HEK293 (cell line): ENCODE results near the gene ABHD12.

ENCODE experiments used
- CTCF ChIA-PET: fragments of 350-600 bp; formaldehyde crosslinking; extraction: SDS; loops from one replicate; lab custom pipeline; 2021; ENCODE audit warnings: antibody characterized with exemption; lab: Yijun Ruan, JAX
- POLR2A ChIA-PET: fragments of 300-600 bp; formaldehyde crosslinking; extraction: SDS; loops from one replicate; lab custom pipeline; 2020; ENCODE audit warnings: antibody characterized with exemption, inconsistent platforms; lab: Yijun Ruan, JAX
- H3K27ac ChIP-seq: fragments of 200-500 bp; sonication (Bioruptor generic); 2 replicates; pipeline ENCODE4 v1.5.1; 2014; ENCODE audit warnings: low read depth, low read length, control low read depth, inconsistent platforms; ENCODE audit errors: extremely low read depth
- H3K36me3 ChIP-seq, 2 experiments: fragments of 200-500 bp in 1 of 2; sonication (Bioruptor generic) in 1 of 2; 1 replicate in 1 of 2; 2 replicates in 1 of 2; pipeline ENCODE4 v1.5.1; 2014 to 2017; ENCODE audit warnings: inconsistent platforms in 2 of 2, low read length in 2 of 2; ENCODE audit not compliant: control insufficient read depth in 2 of 2, insufficient read depth in 1 of 2
- H3K4me1 ChIP-seq: fragments of 200-500 bp; sonication (Bioruptor generic); 2 replicates; pipeline ENCODE4 v1.5.1; 2014; ENCODE audit warnings: mild to moderate bottlenecking, low read length, inconsistent platforms; ENCODE audit not compliant: control insufficient read depth, insufficient read depth
- H3K4me3 ChIP-seq: 2 replicates; pipeline ENCODE4 v1.5.1; 2011; ENCODE audit warnings: low read depth, mild to moderate bottlenecking, control low read depth, low read length, moderate library complexity
- H3K9me3 ChIP-seq: fragments of 200-500 bp; sonication (Bioruptor generic); 2 replicates; pipeline ENCODE4 v1.5.1; 2014; ENCODE audit warnings: low read depth, low read length, inconsistent platforms; ENCODE audit not compliant: control insufficient read depth, insufficient read depth
- KLF17 ChIP-seq: fragments of 450-650 bp; formaldehyde crosslinking; IDR thresholded peaks from 2 replicates; pipeline ENCODE4 v1.5.1; 2016; ENCODE audit warnings: missing biosample characterization, missing genetic modification characterization
- OVOL3 ChIP-seq: fragments of 450-650 bp; formaldehyde crosslinking; IDR thresholded peaks from 2 replicates; pipeline ENCODE4 v1.5.1; 2016; ENCODE audit warnings: missing biosample characterization, missing genetic modification characterization
- ZBTB6 ChIP-seq: fragments of 450-650 bp; formaldehyde crosslinking; IDR thresholded peaks from 2 replicates; pipeline ENCODE4 v1.5.1; 2017; ENCODE audit warnings: missing biosample characterization, missing genetic modification characterization
- ZBTB7A ChIP-seq: fragments of 450-650 bp; formaldehyde crosslinking; IDR thresholded peaks from 2 replicates; pipeline ENCODE4 v1.5.1; 2016; ENCODE audit warnings: low read depth, missing biosample characterization, missing genetic modification characterization
- ZFP3 ChIP-seq: fragments of 450-650 bp; formaldehyde crosslinking; IDR thresholded peaks from 2 replicates; pipeline ENCODE4 v1.5.1; 2016; ENCODE audit warnings: low read depth, missing biosample characterization, missing genetic modification characterization
- ZFP41 ChIP-seq: fragments of 450-650 bp; formaldehyde crosslinking; IDR thresholded peaks from 2 replicates; pipeline ENCODE4 v1.5.1; 2016; ENCODE audit warnings: missing biosample characterization, missing genetic modification characterization, borderline replicate concordance
- ZNF184 ChIP-seq: fragments of 450-650 bp; IDR thresholded peaks from 2 replicates; pipeline ENCODE4 v1.5.1; 2018; ENCODE audit warnings: missing biosample characterization, mild to moderate bottlenecking, missing genetic modification characterization
- ZNF221 ChIP-seq: fragments of 450-650 bp; formaldehyde crosslinking; IDR thresholded peaks from 2 replicates; pipeline ENCODE4 v1.5.1; 2017; ENCODE audit warnings: missing biosample characterization, missing genetic modification characterization, borderline replicate concordance
- ZNF449 ChIP-seq: fragments of 450-650 bp; formaldehyde crosslinking; IDR thresholded peaks from 2 replicates; pipeline ENCODE4 v1.5.1; 2017; ENCODE audit warnings: missing biosample characterization, mild to moderate bottlenecking, missing genetic modification characterization, moderate library complexity
- ZNF501 ChIP-seq: fragments of 450-650 bp; formaldehyde crosslinking; IDR thresholded peaks from 2 replicates; pipeline ENCODE4 v1.5.1; 2016; ENCODE audit warnings: missing biosample characterization, missing genetic modification characterization
- ZNF560 ChIP-seq: fragments of 450-650 bp; formaldehyde crosslinking; IDR thresholded peaks from 2 replicates; pipeline ENCODE4 v1.5.1; 2017; ENCODE audit warnings: missing biosample characterization, missing genetic modification characterization, borderline replicate concordance
- ZNF704 ChIP-seq: fragments of 450-650 bp; formaldehyde crosslinking; IDR thresholded peaks from 2 replicates; pipeline ENCODE4 v1.5.1; 2016; ENCODE audit warnings: missing biosample characterization, missing genetic modification characterization
- ZNF776 ChIP-seq: fragments of 450-650 bp; formaldehyde crosslinking; IDR thresholded peaks from 2 replicates; pipeline ENCODE4 v1.5.0; 2017; ENCODE audit warnings: missing biosample characterization, missing genetic modification characterization, borderline replicate concordance

The ABHD12 gene

GRCh38 chr20:25277941-25278521 lies 112.6 kb downstream of the ABHD12 start:
- peaks cover 0 to 96% of the 10 kb centered on the region in 2 experiments; a peak in 2 of 3 replicates for H3K36me3 ChIP-seq
- POLR2A ChIA-PET = no interaction called here
- CTCF ChIA-PET = no interaction called here

GRCh38 chr20:25277051-25277801 lies 113.4 kb downstream of the ABHD12 start:
- no peak overlapping the region for H3K27ac ChIP-seq
- no peak overlapping the region for H3K4me3 ChIP-seq
- no peaks in the 10 kb centered on the region for H3K9me3 ChIP-seq
- CTCF ChIA-PET = no interaction called here
- no peaks in the 10 kb centered on the region for H3K4me1 ChIP-seq
- no peak for TF ChIP-seq ZBTB7A
- peaks cover 0 to 98% of the 10 kb centered on the region in 2 experiments; a peak in 2 of 3 replicates for H3K36me3 ChIP-seq
- POLR2A ChIA-PET = no interaction called here

More at GRCh38 chr20:25277941-25278521, 112.6 kb downstream of the ABHD12 start:
- Histone ChIP-seq H3K9me3 (no peaks in the 10 kb centered on the region), H3K4me3 (no peak overlapping the region), H3K27ac (no peak overlapping the region)
- no peak for TF ChIP-seq ZNF501 (tag by site-specific recombination)
- no peak for TF ChIP-seq ZNF184 (tag by site-specific recombination)
- TF ChIP-seq ZNF449 (tag by site-specific recombination) = no peak
- TF ChIP-seq ZNF776 = no peak
- no peak for TF ChIP-seq ZNF221 (tag by site-specific recombination)
- TF ChIP-seq, all 188 proteins: peak for 0
- no peaks in the 10 kb centered on the region for H3K4me1 ChIP-seq

- H3K27ac ChIP-seq = no peak overlapping the region
- CTCF ChIA-PET = no interaction called here
These were observed 114.0 kb downstream of the ABHD12 start for GRCh38 chr20:25276533-25277050.

More at GRCh38 chr20:25276533-25277050, 114.0 kb downstream of the ABHD12 start:
- Histone ChIP-seq H3K4me1 (no peaks in the 10 kb centered on the region), H3K9me3 (no peaks in the 10 kb centered on the region), H3K4me3 (no peak overlapping the region), H3K36me3 (peaks cover 0 to 98% of the 10 kb centered on the region in 2 experiments; a peak in 2 of 3 replicates)
- TF ChIP-seq OVOL3 (tag by site-specific recombination) (no peak), ZNF704 (tag by site-specific recombination) (no peak), ZFP41 (no peak), KLF17 (tag by site-specific recombination) (no peak), ZBTB6 (tag by site-specific recombination) (no peak), ZNF776 (no peak), ZFP3 (no peak), ZBTB7A (no peak), ZNF560 (tag by site-specific recombination) (no peak)
- POLR2A ChIA-PET = no interaction called here
